LoVo (cell line): ENCODE results near the gene DACT2.
"Not testable (repeated sequence)": the region's sequence is repeated elsewhere in the genome, so short reads cannot be mapped to it uniquely, and the experiment has no call there.

ENCODE experiments used
- DNase-seq: peaks from one replicate; pipeline ENCODE4 v3.0.0-alpha.2; 2016; ENCODE audit warnings: low spot score

The DACT2 gene

GRCh38 chr6:168300975-168301647, 18.5 kb downstream of the DACT2 start:
- no peak for DNase-seq

- DNase-seq, result no peak
Measured at GRCh38 chr6:168299541-168300511, 19.8 kb downstream of the DACT2 start.

- DNase-seq, result no peak
Measured at GRCh38 chr6:168297643-168298042, 21.9 kb downstream of the DACT2 start.

GRCh38 chr6:168294901-168295300, 24.7 kb downstream of the DACT2 start:
- no peak for DNase-seq

- DNase-seq, result no peak
Measured at GRCh38 chr6:168293636-168294530, 25.7 kb downstream of the DACT2 start.

GRCh38 chr6:168292826-168293225, 26.8 kb downstream of the DACT2 start:
- no peak for DNase-seq

GRCh38 chr6:168291450-168291849, 28.1 kb downstream of the DACT2 start:
- no peak for DNase-seq

- DNase-seq, result no peak
Measured at GRCh38 chr6:168290095-168290494, 29.5 kb downstream of the DACT2 start.

GRCh38 chr6:168289571-168289962, 30.0 kb downstream of the DACT2 start:
- DNase-seq, result no peak

GRCh38 chr6:168288781-168289570, 30.6 kb downstream of the DACT2 start:
- no peak for DNase-seq

- DNase-seq, result not testable (repeated sequence)
Measured at GRCh38 chr6:168287460-168287859, 32.1 kb downstream of the DACT2 start.

- DNase-seq, result not testable (repeated sequence)
Measured at GRCh38 chr6:168286771-168287446, 32.7 kb downstream of the DACT2 start.

- no peak for DNase-seq
Measured at GRCh38 chr6:168286116-168286515, 33.5 kb downstream of the DACT2 start.

GRCh38 chr6:168285456-168285855, 34.1 kb downstream of the DACT2 start:
- DNase-seq, result no peak

GRCh38 chr6:168284187-168284586, 35.4 kb downstream of the DACT2 start:
- no peak for DNase-seq

GRCh38 chr6:168283686-168284025, 35.9 kb downstream of the DACT2 start:
- no peak for DNase-seq

- DNase-seq, result no peak
Measured at GRCh38 chr6:168282985-168283685, 36.4 kb downstream of the DACT2 start.

GRCh38 chr6:168281826-168282225, 37.8 kb downstream of the DACT2 start:
- DNase-seq, result no peak

- not testable (repeated sequence) for DNase-seq
Measured at GRCh38 chr6:168281314-168281713, 38.3 kb downstream of the DACT2 start.

- DNase-seq, result no peak
Measured at GRCh38 chr6:168280899-168281245, 38.7 kb downstream of the DACT2 start.
